T follicular helper cell (primary cell): Measurements from ENCODE around the gene RYR1.
"Not testable (repeated sequence)": the region's sequence is repeated elsewhere in the genome, so short reads cannot be mapped to it uniquely, and the experiment has no call there.

Source experiments
- DNase-seq: peaks from one replicate; pipeline ENCODE4 v3.0.0-alpha.2; 2020; ENCODE audit warnings: low read depth

RYR1 gene

GRCh38 chr19:38538793-38539528 is 105.5 kb downstream of the RYR1 start:
- DNase-seq = no peak

DNA sequence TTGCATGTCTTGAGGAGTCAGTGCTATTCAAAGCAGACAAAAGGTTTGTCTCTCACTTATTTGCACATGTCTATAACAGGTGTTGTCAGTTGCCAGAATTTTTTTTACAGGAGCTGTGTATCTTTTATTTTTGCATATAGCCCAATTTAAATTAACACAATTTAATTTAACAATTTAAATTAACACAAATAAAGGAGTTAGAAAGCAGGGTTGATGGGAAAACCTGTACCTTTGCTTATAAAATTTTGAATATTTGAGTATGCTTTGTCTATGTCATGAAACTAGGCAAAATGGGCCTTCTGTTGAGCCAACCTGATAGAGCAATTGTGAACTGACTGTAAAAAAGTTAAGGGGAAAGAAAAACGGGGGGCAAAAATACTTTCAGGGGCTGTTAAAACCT is 106.3 kb downstream of the RYR1 start:
- no peak for DNase-seq

DNA sequence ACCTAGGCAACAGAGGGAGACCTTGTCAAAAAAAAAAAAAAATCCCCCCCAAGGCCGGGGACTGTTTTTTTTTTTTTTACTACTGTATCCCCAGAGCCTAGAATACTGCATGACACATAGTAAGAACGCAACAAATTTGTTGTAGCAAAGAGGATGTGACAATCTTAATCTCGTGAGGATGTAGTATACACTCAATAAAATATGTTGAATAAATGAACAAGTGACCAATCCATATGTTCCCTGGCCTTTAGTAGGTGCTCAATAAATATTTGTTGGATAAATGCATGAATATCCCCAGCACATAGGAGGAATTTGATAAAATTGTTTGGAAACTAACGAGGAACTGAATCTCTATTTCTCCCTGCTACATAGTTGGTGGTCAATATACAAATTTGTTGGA is 108.5 kb downstream of the RYR1 start:
- DNase-seq = no peak

GRCh38 chr19:38543286-38543806 is 109.9 kb downstream of the RYR1 start:
- DNase-seq = no peak

- DNase-seq = no peak
Measured at GRCh38 chr19:38543807-38544568, 110.5 kb downstream of the RYR1 start.

DNA sequence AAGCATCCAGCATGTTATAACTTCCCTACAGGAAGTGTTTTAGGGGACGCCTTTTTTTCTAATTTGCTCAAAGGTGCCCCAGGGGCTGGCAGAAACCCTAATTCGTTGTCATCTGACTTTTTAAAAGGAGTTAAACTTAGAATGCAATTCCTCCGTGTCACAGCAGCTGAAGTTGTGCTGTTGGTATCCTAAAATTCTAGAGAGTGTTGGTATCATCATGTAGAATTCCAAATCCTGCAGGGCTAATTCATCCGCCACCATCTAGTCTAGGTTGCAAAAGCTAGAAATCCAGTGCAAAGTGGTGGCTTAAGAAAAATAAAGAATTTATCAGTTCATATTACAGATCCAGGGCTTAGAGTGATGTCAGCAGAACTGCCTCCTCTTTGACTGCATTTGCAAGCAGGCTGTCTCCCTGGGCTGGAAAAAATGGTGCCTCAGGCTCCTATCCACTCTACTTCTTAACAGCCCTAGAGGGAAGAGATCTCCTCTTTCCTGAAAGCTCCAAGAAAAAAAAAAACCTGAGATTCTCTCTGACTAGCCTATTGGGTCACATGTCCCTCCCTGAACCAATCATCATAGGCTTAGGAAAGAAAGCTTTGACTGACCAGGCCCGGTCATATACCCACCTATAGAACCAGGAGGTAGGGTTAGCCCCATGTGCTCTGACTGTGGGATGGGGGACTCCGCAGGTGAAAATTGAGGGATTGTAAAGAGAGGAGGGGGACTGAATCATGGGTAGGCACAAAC is 111.3 kb downstream of the RYR1 start:
- DNase-seq = no peak

- DNase-seq = no peak
Measured at GRCh38 chr19:38545596-38545995, 112.1 kb downstream of the RYR1 start.

- no peak for DNase-seq
Measured at GRCh38 chr19:38547421-38547820, 113.9 kb downstream of the RYR1 start.

DNA sequence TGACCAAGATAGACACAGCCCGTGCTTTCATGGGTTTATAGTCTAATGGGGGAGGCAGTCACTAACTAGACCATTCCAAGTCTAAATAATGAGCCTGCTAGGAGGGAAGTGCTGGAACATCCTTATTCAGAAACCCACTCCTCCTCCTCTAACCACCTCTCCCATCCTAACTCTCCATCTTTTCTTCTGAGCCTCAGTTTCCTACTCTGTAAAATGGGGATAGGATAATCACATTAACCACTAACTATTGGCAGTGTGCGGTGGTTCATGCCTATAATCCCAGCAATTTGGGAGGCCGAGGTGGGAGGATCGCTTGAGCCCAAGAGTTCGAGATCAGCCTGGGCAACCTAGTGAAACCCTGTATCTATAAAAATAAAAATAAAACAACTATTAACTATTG is 115.6 kb downstream of the RYR1 start:
- DNase-seq = no peak

DNA sequence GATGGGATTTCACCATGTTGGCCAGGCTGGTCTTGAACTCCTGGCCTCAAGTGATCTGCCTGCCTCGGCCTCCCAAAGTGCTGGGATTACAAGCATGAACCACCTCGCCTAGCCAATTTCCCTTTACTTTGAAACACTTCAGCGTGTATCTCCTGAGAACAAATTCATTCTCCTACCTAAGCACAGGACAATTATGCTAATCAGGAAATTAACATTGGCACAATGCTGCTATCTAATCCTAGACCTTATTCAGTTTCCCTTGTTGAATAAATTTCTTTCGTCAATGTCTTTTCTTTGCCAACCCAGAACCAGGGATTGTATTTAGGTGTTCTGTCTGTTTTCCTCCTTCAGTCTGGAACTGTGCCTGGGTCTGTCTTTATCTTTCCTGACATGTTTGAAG is 116.5 kb downstream of the RYR1 start:
- DNase-seq = no peak

GRCh38 chr19:38550376-38550775 is 116.9 kb downstream of the RYR1 start:
- DNase-seq = no peak

DNA sequence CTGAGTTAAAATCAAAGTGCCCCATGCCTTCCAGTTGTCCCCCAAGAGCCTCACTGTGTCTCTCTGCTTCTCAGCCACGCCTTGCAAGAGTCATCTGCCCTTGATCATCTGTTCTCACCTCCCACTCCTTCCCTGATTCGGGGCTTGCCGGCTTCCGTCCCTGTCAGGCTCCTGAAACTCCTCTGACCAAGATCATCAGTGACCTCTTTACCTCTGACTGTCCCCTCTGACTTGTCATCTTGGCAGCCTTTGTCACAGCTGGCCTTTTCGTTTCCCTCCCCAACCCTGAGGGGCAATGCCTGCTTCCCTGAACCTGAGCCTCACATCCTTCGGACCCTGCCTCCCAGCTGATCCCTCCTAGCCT is 117.9 kb downstream of the RYR1 start:
- DNase-seq = no peak

GRCh38 chr19:38553239-38553638 is 119.7 kb downstream of the RYR1 start:
- DNase-seq = not testable (repeated sequence)

DNA sequence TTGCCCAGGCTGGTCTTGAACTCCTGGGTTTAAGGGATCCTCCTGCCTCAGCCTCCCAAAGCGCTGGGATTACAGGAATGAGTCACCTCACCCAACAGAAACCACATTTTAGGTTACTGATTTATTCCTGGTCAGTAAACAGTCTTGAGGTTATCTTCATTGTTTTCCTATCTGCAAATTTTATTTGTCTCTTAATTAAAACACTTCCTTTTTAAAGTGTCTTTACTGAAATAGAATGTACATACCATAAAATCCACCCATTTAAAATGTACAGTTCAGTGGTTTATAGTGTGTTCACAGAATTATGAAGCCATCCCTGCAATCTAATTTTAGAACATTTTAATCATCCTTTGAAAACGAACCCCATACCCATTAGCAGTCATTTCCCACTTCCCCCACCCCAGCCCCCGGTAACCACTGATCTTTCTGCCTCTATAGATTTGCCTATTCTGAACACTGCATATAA is 121.2 kb downstream of the RYR1 start:
- DNase-seq = no peak

- no peak for DNase-seq
Measured at GRCh38 chr19:38555200-38555599, 121.7 kb downstream of the RYR1 start.

DNA sequence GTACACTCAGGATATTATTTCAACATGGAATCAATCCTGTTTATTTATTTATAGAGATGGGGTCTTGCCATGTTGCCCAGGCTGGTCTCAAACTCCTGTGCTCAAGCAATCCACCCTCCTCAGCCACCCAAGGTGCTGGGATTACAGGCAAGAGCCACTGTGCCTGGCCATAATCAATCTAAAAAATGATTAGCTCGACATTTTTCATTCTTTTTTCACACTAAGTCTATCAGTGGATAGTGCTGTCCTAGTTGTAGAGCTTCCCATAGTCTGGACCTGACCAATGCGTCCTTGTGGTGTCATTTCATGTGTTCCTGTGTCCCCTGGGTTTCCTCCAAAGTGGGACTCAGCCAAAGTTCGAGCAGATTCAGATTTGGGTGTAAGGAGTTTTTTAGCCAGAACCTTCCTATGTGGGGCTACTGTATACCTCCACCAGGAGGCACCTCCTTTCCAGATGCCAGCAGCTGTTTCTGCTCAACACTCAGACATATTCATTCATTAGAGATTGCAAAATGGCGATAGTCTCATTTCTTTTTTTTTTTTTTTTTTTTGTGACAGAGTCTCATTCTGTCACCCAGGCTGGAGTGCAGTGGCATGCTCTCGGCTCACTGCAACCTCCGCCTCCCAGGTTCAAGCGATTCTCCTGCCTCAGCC is 123.2 kb downstream of the RYR1 start:
- no peak for DNase-seq

- no peak for DNase-seq
Measured at GRCh38 chr19:38557205-38557799, 123.8 kb downstream of the RYR1 start.

- DNase-seq = not testable (repeated sequence)
Measured at GRCh38 chr19:38558933-38559332, 125.4 kb downstream of the RYR1 start.

DNA sequence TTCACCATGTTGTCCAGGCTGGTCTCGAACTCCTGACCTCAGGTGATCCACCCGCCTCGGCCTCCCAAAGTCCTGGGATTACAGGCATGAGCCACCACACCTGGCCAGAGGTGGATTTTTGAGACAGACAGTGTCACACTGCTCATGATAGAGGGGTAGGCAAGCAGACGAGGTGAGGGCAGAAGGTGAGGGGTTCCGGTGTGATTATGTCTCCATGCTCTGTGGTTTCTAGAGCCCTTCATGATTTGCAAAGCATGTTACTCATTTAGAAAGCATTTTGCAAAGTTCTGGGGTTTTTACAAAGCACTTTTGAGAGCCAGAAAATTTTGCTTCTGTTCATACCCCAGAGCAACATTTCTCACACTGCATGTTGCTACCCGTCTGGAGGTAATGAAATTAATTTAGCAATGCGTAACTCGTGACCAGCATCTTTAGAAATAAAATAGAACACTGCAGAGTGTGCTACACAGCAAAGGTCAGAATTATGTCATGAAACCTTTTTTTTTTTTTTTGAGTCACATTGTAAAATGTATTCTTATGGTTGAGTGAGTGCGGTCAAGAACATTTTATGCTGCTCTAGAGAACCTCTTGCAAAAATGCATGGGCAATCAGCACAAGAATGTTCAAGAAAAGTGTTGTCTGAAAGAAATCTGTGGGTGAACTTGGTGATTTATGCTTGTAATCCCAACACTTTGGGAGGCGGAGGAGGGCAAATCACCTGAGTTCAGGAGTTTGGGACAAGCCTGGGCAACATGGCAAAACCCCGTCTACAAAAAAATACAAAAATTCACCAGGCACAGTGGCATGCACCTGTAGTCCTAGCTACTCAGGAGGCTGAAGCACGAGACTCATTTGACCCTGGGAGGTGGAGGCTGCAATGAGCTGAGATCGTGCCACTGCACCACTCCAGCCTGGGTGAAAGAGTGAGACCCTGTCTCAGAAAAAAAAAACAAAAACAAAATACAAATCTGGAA is 126.2 kb downstream of the RYR1 start:
- no peak for DNase-seq

- no peak for DNase-seq
Measured at GRCh38 chr19:38561053-38561606, 127.6 kb downstream of the RYR1 start.
